Neural progenitor cell (in vitro differentiated cells): ENCODE measurements around the gene TRIM38. TPM values are rescaled to one million over a fixed set of nuclear protein-coding genes. Genes with fewer than 3 reads are reported as not detected.

Experiments
- DNase-seq: peaks from one replicate; pipeline ENCODE4 v3.0.0-alpha.2; 2016; ENCODE audit warnings: low spot score
- H2AFZ ChIP-seq: fragments of 200-600 bp; sonication (generic); replicated peaks from 2 replicates; pipeline ENCODE4 v1.6.1; 2016; ENCODE audit warnings: antibody characterized with exemption
- H3F3A ChIP-seq: fragments of 200-600 bp; sonication (generic); 2 replicates; pipeline ENCODE4 v1.6.1; 2016; ENCODE audit warnings: antibody characterized with exemption, low read depth
- H3K27ac ChIP-seq: fragments of 200-600 bp; sonication (generic); 2 replicates; pipeline ENCODE4 v1.5.1; 2016; ENCODE audit warnings: mild to moderate bottlenecking
- H3K27me3 ChIP-seq: fragments of 200-600 bp; sonication (generic); 2 replicates; pipeline ENCODE4 v1.6.1; 2016; ENCODE audit warnings: mild to moderate bottlenecking, moderate library complexity
- H3K36me3 ChIP-seq: fragments of 200-600 bp; sonication (generic); 2 replicates; pipeline ENCODE4 v1.5.1; 2016
- H3K4me1 ChIP-seq: fragments of 200-600 bp; sonication (generic); 2 replicates; pipeline ENCODE4 v1.6.1; 2016; ENCODE audit warnings: mixed run types
- H3K4me2 ChIP-seq: fragments of 200-600 bp; sonication (generic); 2 replicates; pipeline ENCODE4 v1.6.1; 2016
- H3K4me3 ChIP-seq: fragments of 200-600 bp; sonication (generic); 2 replicates; pipeline ENCODE4 v1.5.1; 2016
- H3K79me2 ChIP-seq: fragments of 200-600 bp; sonication (generic); 2 replicates; pipeline ENCODE4 v1.6.1; 2016; ENCODE audit warnings: low read depth
- H3K9ac ChIP-seq: fragments of 200-600 bp; sonication (generic); 2 replicates; pipeline ENCODE4 v1.6.1; 2016
- H3K9me3 ChIP-seq: fragments of 200-600 bp; sonication (generic); 2 replicates; pipeline ENCODE4 v1.5.1; 2016; ENCODE audit warnings: low read depth
- H4K20me1 ChIP-seq: fragments of 200-600 bp; sonication (generic); 2 replicates; pipeline ENCODE4 v1.6.1; 2016; ENCODE audit warnings: low read depth
- H3K27ac Mint-ChIP-seq: 3 replicates; pipeline ENCODE4 v1.8.0; 2021; ENCODE audit warnings: mixed read lengths
- H3K27me3 Mint-ChIP-seq: 2 replicates; pipeline ENCODE4 v1.8.0; 2022; ENCODE audit warnings: low read depth, mild to moderate bottlenecking, inconsistent platforms, moderate library complexity, mixed read lengths; ENCODE audit not compliant: insufficient read depth
- H3K36me3 Mint-ChIP-seq: 3 replicates; pipeline ENCODE4 v1.8.0; 2021; ENCODE audit warnings: mixed read lengths
- H3K4me1 Mint-ChIP-seq: 3 replicates; pipeline ENCODE4 v1.8.0; 2021; ENCODE audit warnings: mixed read lengths
- H3K4me3 Mint-ChIP-seq: 3 replicates; pipeline ENCODE4 v1.8.0; 2021; ENCODE audit warnings: mild to moderate bottlenecking, moderate library complexity, mixed read lengths
- H3K9me3 Mint-ChIP-seq: 3 replicates; pipeline ENCODE4 v1.8.0; 2020; ENCODE audit warnings: mixed read lengths
- EZH2 ChIP-seq: fragments of 200-600 bp; sonication (generic); IDR thresholded peaks from 2 replicates; pipeline ENCODE4 v1.6.1; 2017; ENCODE audit warnings: antibody characterized with exemption, mild to moderate bottlenecking, moderate library complexity
- EZH2phosphoT487 ChIP-seq: fragments of 200-600 bp; sonication (generic); IDR thresholded peaks from 2 replicates; pipeline ENCODE4 v1.6.1; 2017; ENCODE audit warnings: antibody characterized with exemption
- total RNA-seq: library from RNA; depleted of rRNA; stranded (reverse); fragments of >200 nt; gene quantifications from 2 replicates; pipeline ENCODE4 v1.2.3, GENCODE V29; 2015; ENCODE audit warnings: low replicate concordance
- TF ChIP-seq, protein P1 (sequence below): fragments of 200-600 bp; sonication (generic); IDR thresholded peaks from 2 replicates; pipeline ENCODE4 v1.5.1; 2017; ENCODE audit warnings: antibody characterized with exemption, mild to moderate bottlenecking

The TRIM38 gene
- total RNA-seq, 1 donor from 2014 or later, result 0.30 TPM

DNA sequence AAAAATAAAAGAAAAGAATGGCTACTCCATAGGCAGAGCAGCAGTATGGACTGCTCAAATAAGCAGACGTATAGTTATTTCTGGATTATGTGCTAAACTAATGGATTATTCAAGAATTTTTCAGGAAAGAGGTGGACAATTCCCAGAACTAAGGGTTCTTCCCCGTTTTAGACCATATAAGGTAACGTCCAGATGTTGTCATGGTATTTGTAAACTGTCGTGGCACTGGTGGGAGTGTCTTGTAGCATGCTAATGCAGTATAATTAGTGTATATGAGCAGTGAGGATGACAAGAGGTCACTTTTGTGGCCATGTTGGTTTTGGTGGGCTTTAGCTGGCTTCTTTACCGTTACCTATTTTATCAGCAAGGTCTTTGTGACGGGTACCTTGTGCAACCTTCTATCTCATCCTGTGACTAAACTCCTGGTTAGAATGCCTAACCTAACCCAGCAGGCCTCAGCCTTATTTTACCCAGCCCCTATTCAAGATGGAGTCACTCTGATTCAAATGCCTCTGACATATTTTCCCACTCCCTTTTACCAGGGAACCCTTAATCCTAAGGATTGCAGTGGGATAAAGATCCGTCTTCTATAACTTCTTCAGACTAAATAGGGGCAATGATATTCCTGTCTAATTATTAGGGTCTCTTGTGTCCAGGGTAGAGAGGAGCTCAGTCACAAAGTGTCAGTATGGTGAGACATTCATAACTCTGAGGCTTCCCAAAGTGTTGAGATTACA lies 11.1 kb upstream of the TRIM38 start:
- no peak overlapping the region for H3K9ac ChIP-seq
- no peaks in the 10 kb centered on the region for H3K79me2 ChIP-seq
- Mint-ChIP-seq H3K27me3 (no peaks in the 10 kb centered on the region), H3K27ac (no peak overlapping the region), H3K9me3 (peaks cover 5% of the 10 kb centered on the region), H3K4me3 (no peak overlapping the region), H3K4me1 (no peaks in the 10 kb centered on the region), H3K36me3 (no peaks in the 10 kb centered on the region)
- H2AFZ ChIP-seq, result no peak overlapping the region
- H3K4me1 ChIP-seq, result no peaks in the 10 kb centered on the region
- no peaks in the 10 kb centered on the region for H4K20me1 ChIP-seq
- DNase-seq, result no peak
- no peaks in the 10 kb centered on the region for H3K36me3 ChIP-seq
- TF ChIP-seq EZH2phosphoT487 (no peak), EZH2 (no peak)
- TF ChIP-seq, protein P1, sequence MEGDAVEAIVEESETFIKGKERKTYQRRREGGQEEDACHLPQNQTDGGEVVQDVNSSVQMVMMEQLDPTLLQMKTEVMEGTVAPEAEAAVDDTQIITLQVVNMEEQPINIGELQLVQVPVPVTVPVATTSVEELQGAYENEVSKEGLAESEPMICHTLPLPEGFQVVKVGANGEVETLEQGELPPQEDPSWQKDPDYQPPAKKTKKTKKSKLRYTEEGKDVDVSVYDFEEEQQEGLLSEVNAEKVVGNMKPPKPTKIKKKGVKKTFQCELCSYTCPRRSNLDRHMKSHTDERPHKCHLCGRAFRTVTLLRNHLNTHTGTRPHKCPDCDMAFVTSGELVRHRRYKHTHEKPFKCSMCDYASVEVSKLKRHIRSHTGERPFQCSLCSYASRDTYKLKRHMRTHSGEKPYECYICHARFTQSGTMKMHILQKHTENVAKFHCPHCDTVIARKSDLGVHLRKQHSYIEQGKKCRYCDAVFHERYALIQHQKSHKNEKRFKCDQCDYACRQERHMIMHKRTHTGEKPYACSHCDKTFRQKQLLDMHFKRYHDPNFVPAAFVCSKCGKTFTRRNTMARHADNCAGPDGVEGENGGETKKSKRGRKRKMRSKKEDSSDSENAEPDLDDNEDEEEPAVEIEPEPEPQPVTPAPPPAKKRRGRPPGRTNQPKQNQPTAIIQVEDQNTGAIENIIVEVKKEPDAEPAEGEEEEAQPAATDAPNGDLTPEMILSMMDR, result no peak
- no peaks in the 10 kb centered on the region for H3F3A ChIP-seq
- no peaks in the 10 kb centered on the region for H3K27me3 ChIP-seq
- H3K9me3 ChIP-seq, result no peaks in the 10 kb centered on the region
- H3K4me2 ChIP-seq, result no peak overlapping the region
- no peak overlapping the region for H3K27ac ChIP-seq
- H3K4me3 ChIP-seq, result no peak overlapping the region

DNA sequence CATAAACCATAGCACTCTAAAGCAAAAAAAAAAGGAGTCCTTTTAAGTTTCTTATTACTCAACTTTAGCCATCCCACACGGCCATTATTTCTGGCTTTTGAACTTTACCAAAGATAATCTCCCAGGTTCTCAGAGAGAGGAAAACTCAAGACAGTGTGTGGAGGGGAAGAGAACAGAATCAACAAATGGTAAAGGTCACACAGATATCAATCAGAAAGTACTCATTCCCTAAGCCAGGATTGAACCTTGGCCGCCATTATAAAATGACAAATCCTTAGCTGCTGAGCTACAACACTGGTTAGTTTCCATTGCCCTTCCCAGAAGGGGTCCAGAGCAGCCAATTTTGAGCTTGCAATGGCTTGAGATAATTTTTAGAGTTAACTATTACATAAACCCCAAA lies 10.1 kb upstream of the TRIM38 start:
- no peak overlapping the region for H3K27ac Mint-ChIP-seq
- no peak overlapping the region for H3K27ac ChIP-seq

DNA sequence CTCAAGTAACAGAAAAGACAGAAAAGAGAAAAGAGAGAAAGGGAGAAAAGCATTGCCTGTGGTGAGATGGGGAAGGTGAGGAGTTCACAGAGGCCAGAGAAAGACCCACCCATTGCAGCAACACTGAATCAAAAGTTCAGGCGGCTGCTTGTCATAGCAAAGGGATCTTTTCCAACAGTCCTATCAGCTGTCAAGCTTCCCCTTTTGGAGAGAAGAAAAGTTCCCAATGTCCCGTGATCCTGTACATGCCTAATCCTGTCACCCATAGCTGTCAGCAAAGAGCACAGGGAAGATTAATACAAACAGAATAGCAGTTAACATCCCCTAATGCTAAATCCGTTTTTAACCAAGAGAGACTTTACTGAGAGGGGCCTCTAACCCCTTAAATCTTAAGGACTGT lies 8.9 kb upstream of the TRIM38 start:
- no peak for DNase-seq

More for the DNA sequence above, 10.1 kb upstream of the TRIM38 start:
- H3K4me3 ChIP-seq, result no peak overlapping the region
- no peaks in the 10 kb centered on the region for H3K36me3 Mint-ChIP-seq
- H3K9ac ChIP-seq, result no peak overlapping the region
- no peaks in the 10 kb centered on the region for H3K9me3 ChIP-seq
- no peaks in the 10 kb centered on the region for H4K20me1 ChIP-seq
- no peaks in the 10 kb centered on the region for H3K36me3 ChIP-seq
- DNase-seq, result no peak
- H3K4me2 ChIP-seq, result no peak overlapping the region
- H3K27me3 Mint-ChIP-seq, result no peaks in the 10 kb centered on the region
- no peaks in the 10 kb centered on the region for H3K27me3 ChIP-seq
- H3K4me1 ChIP-seq, result no peaks in the 10 kb centered on the region
- H3K9me3 Mint-ChIP-seq, result peaks cover 5% of the 10 kb centered on the region
- H3K4me1 Mint-ChIP-seq, result no peaks in the 10 kb centered on the region
- TF ChIP-seq, protein P1, result no peak
- TF ChIP-seq EZH2, result no peak
- TF ChIP-seq EZH2phosphoT487, result no peak
- no peak overlapping the region for H2AFZ ChIP-seq
- no peaks in the 10 kb centered on the region for H3F3A ChIP-seq
- H3K4me3 Mint-ChIP-seq, result no peak overlapping the region
- H3K79me2 ChIP-seq, result no peaks in the 10 kb centered on the region

More for the DNA sequence above, 8.9 kb upstream of the TRIM38 start:
- H2AFZ ChIP-seq, result no peak overlapping the region
- no peaks in the 10 kb centered on the region for H4K20me1 ChIP-seq
- H3K9ac ChIP-seq, result no peak overlapping the region
- no peak overlapping the region for H3K27ac ChIP-seq
- H3K4me1 ChIP-seq, result no peaks in the 10 kb centered on the region
- H3K4me2 ChIP-seq, result no peak overlapping the region
- peaks cover 10% of the 10 kb centered on the region for H3K9me3 Mint-ChIP-seq
- H3K4me1 Mint-ChIP-seq, result no peaks in the 10 kb centered on the region
- H3K36me3 ChIP-seq, result no peaks in the 10 kb centered on the region
- H3K9me3 ChIP-seq, result no peaks in the 10 kb centered on the region
- TF ChIP-seq, protein P1, result no peak
- no peak for TF ChIP-seq EZH2phosphoT487
- no peak overlapping the region for H3K4me3 Mint-ChIP-seq
- H3K27me3 Mint-ChIP-seq, result no peaks in the 10 kb centered on the region
- no peaks in the 10 kb centered on the region for H3K36me3 Mint-ChIP-seq
- no peaks in the 10 kb centered on the region for H3K27me3 ChIP-seq
- no peak overlapping the region for H3K4me3 ChIP-seq
- no peak overlapping the region for H3K27ac Mint-ChIP-seq
- no peaks in the 10 kb centered on the region for H3F3A ChIP-seq
- H3K79me2 ChIP-seq, result no peaks in the 10 kb centered on the region
